GM12892 (cell line): ENCODE data around the gene KIF14.

Experiments used
- POLR2A ChIP-seq: IDR thresholded peaks from 2 replicates; pipeline ENCODE4 v1.6.1; 2011; ENCODE audit warnings: low read depth, low read length, control low read depth
- POLR2AphosphoS5 ChIP-seq: IDR thresholded peaks from 2 replicates; pipeline ENCODE4 v1.6.1; 2011; ENCODE audit warnings: low read depth, low read length, control low read depth
- TAF1 ChIP-seq: IDR thresholded peaks from 2 replicates; pipeline ENCODE4 v1.6.1; 2011; ENCODE audit warnings: low read depth, mild to moderate bottlenecking, control low read depth, low read length, borderline replicate concordance

GRCh38 chr1:200558866-200559459 lies 61.6 kb downstream of the KIF14 start:
- TF ChIP-seq POLR2A (no peak), POLR2AphosphoS5 (no peak), TAF1 (no peak)
